Activated CD4-positive, alpha-beta T cell treated with anti-CD3 and anti-CD28 coated beads, Interleukin-2, amount 10 ng/mL, durations not matched to agents 7 days and 5 days (primary cell): ENCODE measurements around the gene OLFML2A. TPM values are rescaled to one million over a fixed set of nuclear protein-coding genes. Genes with fewer than 3 reads are reported as not detected.
"Not testable (repeated sequence)": the region's sequence is repeated elsewhere in the genome, so short reads cannot be mapped to it uniquely, and the experiment has no call there.

Experiments
- CTCF ChIA-PET: fragments of 350-600 bp; sonication (Branson Sonifier 250); formaldehyde crosslinking; loops from one replicate; lab custom pipeline; 2021; ENCODE audit warnings: antibody characterized with exemption; lab: Charles Lee
- POLR2A ChIA-PET: fragments of 350-600 bp; sonication (Branson Sonifier 250); formaldehyde crosslinking; loops from one replicate; lab custom pipeline; 2021; ENCODE audit warnings: antibody characterized with exemption; lab: Charles Lee
- DNase-seq: peaks from one replicate; pipeline ENCODE4 v3.0.0-alpha.2; 2020
- H3K27ac Mint-ChIP-seq: one replicate; pipeline ENCODE4 v1.8.0; 2021; ENCODE audit warnings: mild to moderate bottlenecking, moderate library complexity, mixed read lengths
- H3K27me3 Mint-ChIP-seq: one replicate; pipeline ENCODE4 v1.8.0; 2021; ENCODE audit warnings: mixed read lengths
- H3K36me3 Mint-ChIP-seq: one replicate; pipeline ENCODE4 v1.8.0; 2021; ENCODE audit warnings: low read depth, mixed read lengths
- H3K4me1 Mint-ChIP-seq: one replicate; pipeline ENCODE4 v1.8.0; 2021; ENCODE audit warnings: mixed read lengths
- H3K4me3 Mint-ChIP-seq: one replicate; pipeline ENCODE4 v1.8.0; 2021; ENCODE audit warnings: mild to moderate bottlenecking, moderate library complexity, mixed read lengths
- H3K9me3 Mint-ChIP-seq: one replicate; pipeline ENCODE4 v1.8.0; 2021; ENCODE audit warnings: mixed read lengths
- total RNA-seq, 2 experiments: library from RNA; stranded (reverse); gene quantifications; one replicate each; pipeline ENCODE4 v1.2.3, GENCODE V29; 2021

OLFML2A gene
- not detected for total RNA-seq

DNA sequence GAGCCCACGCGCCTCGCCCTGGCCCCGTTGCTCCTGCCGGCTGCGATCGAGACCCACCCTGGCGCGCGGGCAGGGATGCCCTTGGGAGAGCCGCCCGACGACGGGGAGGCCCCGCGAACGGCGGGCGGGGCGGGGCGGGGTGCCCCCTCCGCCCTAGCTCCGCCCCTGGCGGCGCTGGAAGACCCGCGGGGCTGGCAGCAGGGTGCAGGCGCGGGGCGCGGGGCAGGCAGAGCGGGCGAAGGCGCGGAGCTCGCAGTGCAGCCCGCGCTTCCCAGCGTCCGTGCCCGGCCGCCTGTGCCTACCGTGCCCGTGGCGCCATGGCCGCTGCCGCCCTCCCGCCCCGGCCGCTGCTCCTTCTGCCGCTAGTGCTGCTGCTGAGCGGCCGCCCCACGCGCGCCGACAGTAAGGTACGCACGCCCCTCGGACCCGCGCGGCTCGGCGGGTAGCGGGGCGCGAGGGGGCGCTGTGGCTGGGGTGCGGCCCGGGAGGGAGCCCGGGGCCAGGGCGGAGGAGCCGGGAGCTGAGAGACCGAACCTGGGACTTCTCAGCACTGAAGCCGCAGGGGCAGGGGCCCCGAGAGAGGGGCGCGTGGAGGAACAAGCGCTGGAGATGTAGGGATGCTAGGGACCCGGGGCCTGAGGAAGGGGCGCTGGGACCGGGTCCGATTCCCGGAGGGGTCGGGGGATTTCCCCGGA is at the start of gene OLFML2A:
OLFML2A (plus strand) TSS at position 180 of the 695 bp plus-strand sequence; CDS start at position 318, 138 bp downstream.
- Mint-ChIP-seq H3K36me3 (no peaks in the 10 kb centered on the region), H3K4me1 (peaks cover 28% of the 10 kb centered on the region), H3K27me3 (peaks cover 43% of the 10 kb centered on the region), H3K27ac (no peak within 1 kb of the TSS), H3K4me3 (peak within 1 kb of the TSS; percentile 28), H3K9me3 (no peaks in the 10 kb centered on the region)
- ChIA-PET CTCF (interaction anchor here (0.7 to 10.2 kb wide), 3 partner anchors 10 to 911 kb away, joined by 3 to 173 read pairs (median 4); partner anchors contain the start of gene WDR38), POLR2A (interaction anchor here (0.7 kb wide), 1 partner anchor 97 kb away, joined by 3 read pairs; no protein-coding TSS in a partner anchor)
- DNase-seq = no peak

DNA sequence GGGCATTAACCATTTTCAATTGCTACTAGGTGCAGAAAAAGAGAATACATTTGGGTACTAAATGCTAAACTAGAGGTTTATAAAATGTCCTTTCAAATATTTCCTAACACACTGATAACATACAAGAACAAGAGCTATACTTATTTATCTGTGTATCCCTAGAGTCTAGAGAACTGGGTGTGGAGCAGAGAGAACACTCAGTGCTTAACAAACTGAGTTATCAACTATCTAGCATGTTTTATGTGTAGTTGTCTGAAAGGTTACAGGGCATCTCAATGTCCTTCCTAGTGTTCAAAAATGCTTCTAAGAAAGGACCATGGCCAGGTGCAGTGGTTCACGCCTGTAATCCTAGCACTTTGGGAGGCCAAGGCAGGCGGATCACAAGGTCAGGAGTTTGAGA is 46.2 kb upstream of the OLFML2A start:
- ChIA-PET POLR2A (no interaction called here), CTCF (no interaction called here)
- Mint-ChIP-seq H3K4me1 (peaks cover 3% of the 10 kb centered on the region), H3K36me3 (no peaks in the 10 kb centered on the region), H3K9me3 (no peaks in the 10 kb centered on the region), H3K27me3 (peaks cover 8% of the 10 kb centered on the region), H3K4me3 (no peak overlapping the region), H3K27ac (no peak overlapping the region)
- no peak for DNase-seq

DNA sequence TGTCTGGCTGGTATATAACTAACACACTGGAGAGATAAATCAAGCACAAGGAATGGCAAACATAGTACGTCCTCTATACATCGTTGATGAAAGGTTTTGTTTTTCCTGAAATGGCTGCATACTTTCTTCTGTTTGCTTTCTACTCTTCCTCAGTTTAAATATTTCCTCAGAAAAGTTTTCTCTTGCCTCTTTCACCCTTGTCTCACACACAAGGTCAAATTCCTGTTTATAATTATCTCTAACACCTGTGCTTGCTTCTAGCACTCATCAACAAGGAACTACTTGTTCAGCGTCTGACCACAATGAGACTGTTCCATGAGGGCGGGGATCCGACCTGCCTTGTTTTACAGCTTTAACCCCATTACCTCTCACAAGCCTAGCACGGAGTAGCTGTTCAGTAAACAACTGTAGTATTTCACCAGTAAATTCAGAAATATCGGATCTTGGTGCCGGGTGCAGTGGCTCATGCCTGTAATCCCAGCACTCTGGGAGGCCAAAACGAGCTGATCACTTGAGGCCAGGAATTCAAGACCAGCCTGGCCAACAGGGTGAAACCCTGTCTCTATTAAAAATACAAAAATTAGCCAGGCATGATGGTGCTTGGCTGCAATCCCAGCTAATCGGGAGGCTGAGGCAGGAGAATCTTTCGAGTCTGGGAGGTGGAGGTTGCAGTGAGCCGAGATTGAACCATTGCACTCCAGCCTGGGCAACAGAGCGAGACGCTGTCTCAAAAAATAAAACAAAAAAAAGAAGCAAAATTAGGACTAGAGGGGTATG is 42.8 kb upstream of the OLFML2A start:
- peaks cover 2% of the 10 kb centered on the region for H3K27me3 Mint-ChIP-seq
- no peak for DNase-seq

GRCh38 chr9:124734741-124735083 is 42.2 kb upstream of the OLFML2A start:
- H3K4me3 Mint-ChIP-seq, DNase-seq, POLR2A ChIA-PET, H3K27ac Mint-ChIP-seq, H3K27me3 Mint-ChIP-seq, H3K36me3 Mint-ChIP-seq, H3K4me1 Mint-ChIP-seq, H3K9me3 Mint-ChIP-seq: not testable (repeated sequence)
- CTCF ChIA-PET = interaction anchor here (1.0 to 1.7 kb wide), 2 partner anchors 11 to 32 kb away, joined by 3 to 4 read pairs; no protein-coding TSS in a partner anchor

More for the DNA sequence above, 42.8 kb upstream of the OLFML2A start:
- no peaks in the 10 kb centered on the region for H3K9me3 Mint-ChIP-seq
- no peak overlapping the region for H3K4me3 Mint-ChIP-seq
- peaks cover 3% of the 10 kb centered on the region for H3K4me1 Mint-ChIP-seq
- H3K36me3 Mint-ChIP-seq = no peaks in the 10 kb centered on the region
- ChIA-PET CTCF (interaction anchor here (1.0 to 1.7 kb wide), 2 partner anchors 12 to 33 kb away, joined by 3 to 4 read pairs; no protein-coding TSS in a partner anchor), POLR2A (no interaction called here)
- no peak overlapping the region for H3K27ac Mint-ChIP-seq

DNA sequence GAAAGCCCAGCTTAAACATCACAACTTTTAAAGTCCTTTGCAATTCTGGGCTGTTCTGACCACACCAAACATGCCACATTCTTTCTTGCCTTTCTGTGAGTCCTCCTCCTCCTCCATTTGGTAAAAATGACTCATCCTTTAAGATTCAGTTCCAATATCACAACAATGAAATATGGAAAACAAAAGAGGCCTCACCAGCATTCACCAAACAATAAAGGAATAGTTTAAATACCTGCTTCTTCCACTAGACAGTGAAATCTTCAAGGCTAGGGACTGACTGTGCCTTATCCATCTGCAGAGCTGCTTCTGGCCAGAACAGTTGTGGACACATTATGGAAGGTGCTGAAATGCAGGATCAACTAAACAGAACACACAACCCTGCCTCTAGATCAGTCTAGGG is 41.8 kb upstream of the OLFML2A start:
- no peak for DNase-seq
- ChIA-PET POLR2A (interaction anchor here (0.7 kb wide), 1 partner anchor 124 kb away, joined by 3 read pairs; no protein-coding TSS in a partner anchor), CTCF (no interaction called here)
- Mint-ChIP-seq H3K27ac (no peak overlapping the region), H3K27me3 (peaks cover 2% of the 10 kb centered on the region), H3K4me3 (no peak overlapping the region), H3K36me3 (no peaks in the 10 kb centered on the region), H3K4me1 (peaks cover 3% of the 10 kb centered on the region), H3K9me3 (no peaks in the 10 kb centered on the region)

DNA sequence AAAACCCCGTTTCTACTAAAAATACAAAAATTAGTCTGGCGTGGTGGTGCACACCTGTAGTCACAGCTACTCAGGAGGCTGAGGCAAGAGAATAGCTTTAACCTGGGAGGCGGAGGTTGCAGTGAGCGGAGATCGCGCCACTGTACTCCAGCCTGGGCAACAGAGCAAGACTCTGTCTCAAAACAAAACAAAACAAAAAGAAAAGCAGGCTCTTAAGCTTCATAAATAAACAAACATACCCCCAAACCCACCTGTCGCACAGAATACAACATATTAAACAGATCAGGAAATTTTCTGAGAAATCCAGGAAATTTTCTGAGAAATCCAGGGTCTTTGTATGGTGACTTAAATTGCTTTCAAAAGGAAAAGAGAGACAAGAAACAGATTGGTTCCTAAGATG is 38.9 kb upstream of the OLFML2A start:
- H3K27ac Mint-ChIP-seq, H3K4me3 Mint-ChIP-seq, POLR2A ChIA-PET, CTCF ChIA-PET, H3K27me3 Mint-ChIP-seq, H3K9me3 Mint-ChIP-seq, H3K4me1 Mint-ChIP-seq, H3K36me3 Mint-ChIP-seq, DNase-seq: not testable (repeated sequence)

DNA sequence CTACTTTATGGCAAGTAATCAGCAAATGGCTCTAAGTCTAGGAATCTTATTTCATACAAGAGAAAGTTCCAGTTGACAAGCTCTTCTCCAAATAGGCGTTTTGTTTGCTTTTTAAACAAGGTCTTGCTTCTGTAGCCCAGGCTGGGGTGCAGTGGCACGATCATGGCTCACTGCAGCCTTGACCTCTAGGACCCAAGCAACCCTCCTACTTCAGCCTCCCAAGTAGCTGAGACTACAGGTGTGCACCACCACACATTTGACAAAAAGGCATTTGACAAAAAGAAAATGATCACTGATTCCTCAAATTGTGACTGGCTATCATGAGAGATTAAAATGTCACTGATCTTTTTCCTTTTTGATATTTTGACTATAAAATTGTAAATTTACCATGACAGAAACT is 37.6 kb upstream of the OLFML2A start:
- no peaks in the 10 kb centered on the region for H3K36me3 Mint-ChIP-seq
- CTCF ChIA-PET = no interaction called here
- POLR2A ChIA-PET = no interaction called here

DNA sequence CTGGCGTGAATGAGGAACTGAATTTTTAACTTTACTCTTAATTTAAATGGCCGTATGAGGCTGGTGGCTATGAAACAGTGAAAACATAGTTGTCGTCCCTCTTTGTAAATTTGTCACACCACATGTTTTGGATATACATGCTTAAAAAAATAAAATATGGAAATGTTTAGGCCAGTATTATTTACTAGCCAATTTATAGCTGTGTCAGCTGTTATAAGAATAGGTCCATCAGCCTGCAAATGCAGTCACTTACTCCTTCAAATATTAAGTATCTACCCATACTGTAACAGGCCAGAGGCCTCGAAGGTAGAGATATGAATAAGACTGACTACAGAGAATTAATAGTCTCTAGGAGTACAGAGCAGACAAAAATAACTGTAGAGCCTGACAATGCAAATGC is 35.8 kb upstream of the OLFML2A start:
- H3K9me3 Mint-ChIP-seq = no peaks in the 10 kb centered on the region
- ChIA-PET POLR2A (no interaction called here), CTCF (no interaction called here)
- no peak for DNase-seq
- no peak overlapping the region for H3K4me3 Mint-ChIP-seq
- H3K27ac Mint-ChIP-seq = no peak overlapping the region
- H3K27me3 Mint-ChIP-seq = no peaks in the 10 kb centered on the region
- no peaks in the 10 kb centered on the region for H3K36me3 Mint-ChIP-seq
- no peaks in the 10 kb centered on the region for H3K4me1 Mint-ChIP-seq

More for the DNA sequence above, 37.6 kb upstream of the OLFML2A start:
- H3K4me3 Mint-ChIP-seq = no peak overlapping the region
- H3K4me1 Mint-ChIP-seq = no peaks in the 10 kb centered on the region
- no peaks in the 10 kb centered on the region for H3K27me3 Mint-ChIP-seq
- no peak for DNase-seq
- no peaks in the 10 kb centered on the region for H3K9me3 Mint-ChIP-seq
- no peak overlapping the region for H3K27ac Mint-ChIP-seq

DNA sequence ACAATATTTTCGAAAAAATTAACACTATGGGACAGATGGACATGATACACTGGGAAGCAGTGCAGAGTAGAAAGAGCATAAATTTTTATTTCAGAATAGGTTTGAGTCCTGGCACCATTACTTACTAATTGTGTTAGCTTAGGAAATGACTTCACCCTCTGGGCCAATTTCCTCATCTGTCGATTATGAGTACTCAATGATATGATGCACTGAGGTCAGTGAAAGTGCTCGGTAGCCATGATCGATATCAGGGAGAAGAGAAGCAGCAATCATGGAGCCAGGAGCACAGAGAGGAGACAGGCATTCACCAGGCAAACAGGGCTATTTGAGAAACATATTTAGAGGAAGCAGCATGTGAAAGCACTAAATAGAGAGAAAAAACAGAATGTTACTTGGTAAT is 35.3 kb upstream of the OLFML2A start:
- H3K36me3 Mint-ChIP-seq = no peaks in the 10 kb centered on the region
- DNase-seq = no peak
- H3K4me3 Mint-ChIP-seq = no peak overlapping the region
- ChIA-PET POLR2A (no interaction called here), CTCF (no interaction called here)
- H3K4me1 Mint-ChIP-seq = no peaks in the 10 kb centered on the region
- no peaks in the 10 kb centered on the region for H3K27me3 Mint-ChIP-seq
- no peaks in the 10 kb centered on the region for H3K9me3 Mint-ChIP-seq
- H3K27ac Mint-ChIP-seq = no peak overlapping the region

GRCh38 chr9:124742940-124743339 is 34.0 kb upstream of the OLFML2A start:
- no peak for DNase-seq
- H3K9me3 Mint-ChIP-seq = no peaks in the 10 kb centered on the region
- peaks cover 8% of the 10 kb centered on the region for H3K27me3 Mint-ChIP-seq
- ChIA-PET CTCF (interaction anchor here (0.5 to 1.9 kb wide), 4 partner anchors 9 to 80 kb away, joined by 3 to 5 read pairs (median 3); no protein-coding TSS in a partner anchor), POLR2A (no interaction called here)
- H3K36me3 Mint-ChIP-seq = no peaks in the 10 kb centered on the region
- no peaks in the 10 kb centered on the region for H3K4me1 Mint-ChIP-seq
- H3K4me3 Mint-ChIP-seq = no peak overlapping the region
- H3K27ac Mint-ChIP-seq = no peak overlapping the region

GRCh38 chr9:124743686-124744348 is 33.1 kb upstream of the OLFML2A start:
- H3K27me3 Mint-ChIP-seq = peaks cover 8% of the 10 kb centered on the region
- no peak for DNase-seq
- POLR2A ChIA-PET = no interaction called here
- no peak overlapping the region for H3K27ac Mint-ChIP-seq
- H3K4me3 Mint-ChIP-seq = no peak overlapping the region
- no peaks in the 10 kb centered on the region for H3K4me1 Mint-ChIP-seq
- H3K9me3 Mint-ChIP-seq = no peaks in the 10 kb centered on the region
- CTCF ChIA-PET = interaction anchor here (0.9 to 1.9 kb wide), 4 partner anchors 9 to 29 kb away, joined by 3 to 5 read pairs (median 3); no protein-coding TSS in a partner anchor
- H3K36me3 Mint-ChIP-seq = no peaks in the 10 kb centered on the region

DNA sequence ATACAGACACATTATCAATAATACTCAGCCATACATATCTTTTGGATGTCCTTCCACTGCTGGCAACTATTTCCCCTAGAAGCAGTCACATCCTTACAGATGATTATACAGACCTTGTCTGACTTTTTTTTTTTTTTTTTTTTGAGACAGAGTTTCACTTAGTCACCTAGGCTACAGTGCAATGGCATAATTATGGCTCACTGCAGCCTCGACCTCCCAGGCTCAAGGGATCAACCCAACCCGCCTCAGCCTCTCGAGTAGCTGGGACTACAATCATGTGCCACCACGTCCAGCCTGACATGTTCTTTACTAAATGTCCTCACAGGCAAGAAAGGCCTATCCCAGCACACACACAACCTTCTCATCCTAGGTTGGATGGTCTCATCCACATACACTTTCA is 29.9 kb upstream of the OLFML2A start:
- CTCF ChIA-PET = no interaction called here
- Mint-ChIP-seq H3K27me3 (peaks cover 18% of the 10 kb centered on the region), H3K4me1 (no peaks in the 10 kb centered on the region), H3K9me3 (no peaks in the 10 kb centered on the region), H3K36me3 (no peaks in the 10 kb centered on the region), H3K27ac (no peak overlapping the region), H3K4me3 (no peak overlapping the region)
- POLR2A ChIA-PET = no interaction called here
- no peak for DNase-seq
